Activated CD4-positive, CD25-positive, alpha-beta regulatory T cell treated with anti-CD3 and anti-CD28 coated beads, Interleukin-2, amount 50 U/mL, for 72 hours (primary cell): ENCODE measurements around the gene SPECC1.
"Not testable (repeated sequence)": the region's sequence is repeated elsewhere in the genome, so short reads cannot be mapped to it uniquely, and the experiment has no call there.

ENCODE experiments used
- DNase-seq: peaks from one replicate; pipeline ENCODE4 v3.0.0; 2021

The SPECC1 gene

GRCh38 chr17:20281860-20282259, 272.7 kb downstream of the SPECC1 start:
- DNase-seq = no peak

DNA sequence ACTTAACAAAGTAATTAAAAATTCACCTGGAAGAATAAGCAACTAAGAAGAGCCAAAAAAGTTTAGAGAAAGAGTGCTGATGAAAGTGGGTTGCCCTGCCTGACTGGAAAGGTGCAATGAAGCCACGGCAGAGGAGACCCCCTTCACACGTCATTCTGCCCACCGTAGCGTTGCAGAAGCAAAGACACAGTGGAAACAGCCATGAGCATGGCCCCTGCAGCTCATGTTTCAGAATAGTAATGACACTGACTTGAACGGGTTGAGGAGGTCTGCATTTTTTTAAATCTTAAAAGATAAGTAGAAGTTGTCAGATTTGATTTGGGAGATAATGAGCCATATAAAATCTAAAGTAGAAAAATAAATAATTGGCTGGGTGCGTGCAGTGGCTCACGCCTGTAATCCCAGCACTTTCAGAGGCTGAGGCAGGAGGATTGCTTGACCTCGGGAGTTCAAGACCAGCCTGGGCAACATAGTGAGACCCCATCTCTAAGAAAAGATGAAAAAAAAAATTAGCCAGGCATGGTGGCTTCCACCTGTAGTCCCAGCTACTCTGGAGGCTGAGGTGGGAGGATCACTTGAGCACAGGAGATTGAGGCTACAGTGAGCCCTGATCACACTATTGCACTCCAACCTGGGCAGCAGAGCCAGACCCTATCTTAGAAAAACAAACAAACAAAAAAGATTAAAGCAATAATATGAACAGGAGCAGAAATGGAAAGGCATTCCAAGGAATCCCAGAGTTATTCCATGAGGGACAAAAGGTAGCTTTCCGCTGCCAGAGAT, 273.6 kb downstream of the SPECC1 start:
- no peak for DNase-seq

DNA sequence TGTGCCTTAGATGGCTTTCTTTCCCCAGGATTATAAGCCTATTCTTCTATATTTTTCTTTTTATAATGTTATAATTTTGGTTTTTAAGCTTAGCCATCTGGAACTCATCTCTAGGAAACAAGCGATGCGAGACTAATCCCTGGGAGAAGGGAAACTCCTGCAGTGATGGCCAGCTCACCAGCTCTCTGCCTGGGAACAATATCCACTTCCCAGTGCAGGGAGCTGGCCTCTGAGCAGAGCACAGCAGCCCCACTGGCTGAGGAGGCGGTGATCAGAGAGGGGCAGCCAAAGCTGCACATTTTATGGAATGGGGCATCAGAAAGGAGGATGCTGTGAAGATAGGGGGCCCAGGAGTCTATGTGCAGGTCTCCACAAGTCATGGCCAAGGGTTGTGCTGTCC, 274.9 kb downstream of the SPECC1 start:
- no peak for DNase-seq

DNA sequence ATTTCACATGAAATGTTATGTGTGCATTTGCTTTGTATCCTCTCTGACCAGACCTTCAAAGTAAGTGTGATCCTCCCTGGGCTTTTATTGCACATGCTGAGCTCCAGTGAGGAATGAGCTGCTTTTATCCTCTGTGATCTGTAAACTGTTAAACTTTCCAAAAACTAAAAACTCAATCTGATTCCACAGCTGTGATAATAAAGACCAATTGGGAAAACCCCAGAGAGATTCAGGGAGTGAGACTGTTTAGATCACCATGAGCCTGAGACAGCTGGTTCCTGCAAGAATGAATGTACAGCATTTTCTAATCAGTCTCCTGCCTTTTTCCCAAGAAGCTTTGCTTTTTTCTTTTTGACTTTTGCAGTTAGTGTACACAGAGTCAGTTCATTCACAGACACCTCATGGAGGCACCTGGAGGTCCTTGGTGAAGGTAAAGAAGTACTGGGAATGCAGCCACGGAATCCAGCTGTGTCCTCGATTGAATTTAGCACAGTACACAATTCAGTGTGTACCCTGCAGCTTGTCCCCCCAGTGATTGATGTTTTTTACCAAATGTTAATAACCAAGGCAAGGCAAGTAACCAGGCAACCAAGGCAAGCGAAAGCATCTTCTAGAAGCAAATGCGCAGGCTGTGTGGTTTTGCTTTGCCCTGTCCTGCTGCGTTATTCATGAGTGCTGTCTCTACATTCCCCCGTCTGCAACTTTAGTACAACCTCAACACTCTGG, 275.6 kb downstream of the SPECC1 start:
- no peak for DNase-seq

DNA sequence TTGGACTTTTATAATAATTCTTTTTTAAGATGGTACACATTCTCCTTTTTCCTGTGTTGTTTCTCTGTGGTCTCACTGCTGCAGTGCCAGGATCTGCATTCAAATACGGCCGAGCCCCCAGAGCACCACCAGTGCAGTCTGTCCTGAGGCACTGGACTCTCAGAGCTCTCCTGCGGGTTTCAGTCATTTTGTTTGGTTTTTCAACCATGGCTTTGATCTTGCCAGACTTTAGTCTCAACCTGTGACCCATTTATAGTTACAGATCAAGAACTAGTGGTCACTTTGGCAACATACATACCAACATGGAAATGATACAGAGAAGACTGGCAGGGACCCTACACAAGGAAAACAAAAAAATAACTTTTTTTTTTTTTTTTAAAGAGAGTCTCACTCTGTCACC, 280.8 kb downstream of the SPECC1 start:
- no peak for DNase-seq

- DNase-seq = no peak
Observed at GRCh38 chr17:20291853-20292252, 282.7 kb downstream of the SPECC1 start.

DNA sequence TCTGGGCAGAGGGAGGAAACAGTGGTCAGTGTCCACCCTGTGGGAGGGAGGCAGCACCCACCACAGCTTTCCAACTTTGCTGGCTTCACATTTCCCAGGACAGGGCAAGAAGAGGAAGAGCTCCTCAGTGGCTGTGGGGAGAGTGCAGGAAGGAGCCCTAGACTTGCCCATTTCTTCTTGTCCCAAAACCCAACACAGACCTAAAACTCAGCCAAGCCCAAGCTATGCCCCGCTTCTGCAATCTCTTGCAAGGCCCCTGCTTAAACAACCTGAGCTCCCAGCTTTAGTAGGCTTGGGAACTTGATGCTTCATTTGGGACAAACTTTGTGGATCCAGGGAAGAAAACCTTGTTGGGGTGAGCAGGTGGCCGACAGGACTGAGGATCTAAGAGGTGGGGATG, 284.3 kb downstream of the SPECC1 start:
- no peak for DNase-seq

GRCh38 chr17:20294120-20294519, 285.0 kb downstream of the SPECC1 start:
- no peak for DNase-seq

- no peak for DNase-seq
Observed at GRCh38 chr17:20299013-20299412, 289.9 kb downstream of the SPECC1 start.

DNA sequence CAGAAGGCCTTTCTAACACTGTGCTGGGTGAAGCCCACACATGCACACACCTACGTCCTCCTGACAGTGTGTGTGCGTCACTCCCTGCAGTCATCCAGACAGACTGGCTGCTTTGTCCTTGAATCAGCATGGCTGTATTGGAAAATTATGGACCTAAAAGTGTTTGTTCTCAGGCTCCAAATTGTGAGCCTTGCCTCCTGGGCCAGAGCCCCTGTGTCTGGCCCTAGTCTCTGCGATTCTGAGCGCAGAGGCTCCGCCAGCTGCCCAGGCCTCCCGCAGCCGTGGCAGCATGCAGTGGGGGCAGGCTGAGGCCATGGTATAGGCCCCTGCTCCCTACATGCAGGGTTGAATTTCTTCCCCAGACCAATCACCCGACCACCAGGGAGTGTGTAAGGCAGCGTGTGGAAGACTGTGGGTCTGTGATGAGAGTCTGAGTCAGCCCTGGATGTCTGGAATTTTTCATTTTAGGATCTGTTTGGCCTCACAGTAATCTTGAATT, 291.3 kb downstream of the SPECC1 start:
- DNase-seq = no peak

DNA sequence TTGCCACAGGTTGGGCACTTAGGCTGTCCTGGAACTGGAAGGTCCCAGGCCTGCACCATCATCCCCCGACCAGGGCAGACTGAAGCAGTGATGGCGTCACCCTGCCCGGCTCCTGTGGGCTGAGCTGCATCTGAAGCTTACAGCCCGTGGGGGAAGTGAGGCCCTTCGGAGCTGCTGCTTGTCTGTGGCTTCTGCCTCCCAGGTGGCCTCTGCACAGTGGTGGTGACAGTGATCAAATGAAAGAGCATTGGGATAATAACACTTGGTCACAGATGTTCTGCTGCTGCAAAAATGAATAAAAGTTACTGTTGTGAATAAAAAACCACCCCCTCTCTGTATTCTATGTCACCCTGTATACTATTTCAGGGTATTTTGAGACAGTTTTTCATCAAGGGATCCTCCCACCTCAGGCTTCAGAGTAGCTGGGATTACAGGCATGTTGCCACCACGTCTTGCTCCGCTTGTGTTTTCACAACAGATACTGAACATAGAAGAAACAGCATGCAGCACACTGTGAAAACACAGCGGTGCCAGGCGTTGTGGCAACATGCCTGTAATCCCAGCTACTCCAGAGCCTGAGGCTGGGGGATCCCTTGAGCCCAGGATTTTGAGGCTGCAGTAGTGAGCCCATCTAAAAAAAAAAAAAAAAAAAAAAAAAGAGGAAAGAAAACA, 293.2 kb downstream of the SPECC1 start:
- DNase-seq = no peak

DNA sequence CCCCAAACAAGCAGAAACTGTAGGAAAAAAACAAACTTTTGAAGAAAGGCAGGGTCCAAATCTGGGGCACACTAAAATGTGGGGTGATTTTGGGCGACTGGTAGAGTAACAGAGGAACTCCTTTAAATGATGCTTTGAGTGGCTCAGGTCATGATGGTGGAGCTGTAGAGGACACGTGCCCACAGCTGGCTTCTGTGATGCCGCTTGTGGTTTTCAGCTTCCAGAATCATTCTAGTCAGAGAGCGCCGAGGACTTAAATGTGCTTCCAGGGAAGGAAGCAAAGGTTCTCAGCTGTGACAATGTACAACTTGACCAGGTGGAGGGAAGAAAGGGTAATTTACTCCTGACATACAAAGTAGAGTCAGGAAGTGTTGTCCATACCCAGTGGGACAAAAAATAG, 295.8 kb downstream of the SPECC1 start:
- DNase-seq = no peak

GRCh38 chr17:20306924-20307323, 297.8 kb downstream of the SPECC1 start:
- DNase-seq = no peak

GRCh38 chr17:20307326-20307910, 298.3 kb downstream of the SPECC1 start:
- no peak for DNase-seq

DNA sequence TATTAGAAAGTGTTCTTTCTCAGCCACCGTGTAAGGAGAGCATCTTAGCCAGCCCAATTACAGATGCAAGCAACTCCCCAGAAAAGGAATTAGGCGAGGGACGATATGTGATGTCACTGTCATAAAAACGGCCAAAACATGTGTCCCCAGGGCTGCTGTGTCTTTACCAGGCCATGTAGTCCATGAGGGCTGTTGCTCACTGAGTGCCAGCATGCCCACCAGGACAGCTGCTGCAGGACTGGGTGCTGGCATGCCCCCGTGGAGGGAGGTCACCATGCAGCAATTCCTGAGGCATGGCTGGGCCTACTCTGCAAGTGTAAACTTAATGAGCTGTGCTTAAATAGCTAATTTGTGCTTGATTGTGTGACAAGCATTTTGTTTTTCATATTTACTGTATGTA, 301.3 kb downstream of the SPECC1 start:
- no peak for DNase-seq

DNA sequence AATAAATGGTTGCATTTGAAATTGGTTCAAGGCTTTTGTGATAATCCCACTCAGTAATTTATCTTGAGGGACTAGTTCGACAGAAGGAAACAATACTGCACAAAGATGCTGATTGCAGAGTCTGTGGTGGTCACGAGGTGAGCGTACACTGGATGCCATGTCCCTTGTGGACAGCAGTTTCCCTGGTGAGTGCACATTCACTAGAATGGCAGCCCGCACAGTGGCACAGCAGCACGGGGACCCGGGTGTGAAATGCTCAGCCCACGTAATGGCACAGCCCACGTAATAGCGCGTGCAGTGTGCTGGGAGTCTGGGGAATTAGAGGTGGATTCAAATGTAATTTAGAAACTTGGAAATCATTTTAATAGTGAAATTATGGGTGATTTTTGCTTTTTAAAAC, 304.1 kb downstream of the SPECC1 start:
- DNase-seq = no peak

DNA sequence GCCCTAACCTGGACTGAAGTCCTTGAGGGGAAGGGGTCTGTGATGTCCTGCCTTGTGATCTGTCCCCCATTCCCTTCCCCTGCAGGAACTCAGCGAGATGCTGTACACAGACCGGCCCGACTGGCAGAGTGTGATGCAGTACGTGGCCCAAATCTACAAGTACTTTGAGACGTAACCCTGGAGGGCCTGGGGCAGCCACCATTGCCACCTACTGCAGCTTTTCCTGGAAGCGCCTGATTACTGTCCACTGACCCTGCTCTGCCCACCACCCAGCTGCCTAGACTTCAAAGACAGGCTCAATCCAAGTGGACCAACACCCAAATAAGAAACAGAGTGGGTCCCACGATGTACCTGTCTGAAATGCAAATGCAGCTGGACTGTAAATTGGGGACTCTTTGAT, 304.7 kb downstream of the SPECC1 start:
- DNase-seq = no peak

DNA sequence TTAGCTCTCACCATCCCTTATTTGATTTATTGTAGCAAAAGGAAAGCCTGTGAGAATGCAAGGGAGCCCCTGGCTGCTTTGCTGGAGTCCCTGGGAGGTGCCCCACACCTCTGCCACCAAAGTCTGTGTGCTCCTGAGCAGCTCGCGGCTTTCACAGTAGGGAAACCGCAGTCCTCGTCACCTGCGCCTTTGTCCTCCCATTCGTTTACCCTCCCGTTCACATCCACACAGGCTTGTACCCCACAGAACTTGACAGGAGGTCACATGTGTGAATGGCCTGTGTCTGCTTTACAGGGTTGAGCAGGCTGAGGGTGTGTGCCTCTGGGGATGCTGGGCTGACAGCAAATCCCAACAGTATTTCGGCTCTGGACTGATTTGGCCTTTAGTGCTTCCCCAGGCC, 305.7 kb downstream of the SPECC1 start:
- no peak for DNase-seq

GRCh38 chr17:20315311-20315710, 306.2 kb downstream of the SPECC1 start:
- no peak for DNase-seq

DNA sequence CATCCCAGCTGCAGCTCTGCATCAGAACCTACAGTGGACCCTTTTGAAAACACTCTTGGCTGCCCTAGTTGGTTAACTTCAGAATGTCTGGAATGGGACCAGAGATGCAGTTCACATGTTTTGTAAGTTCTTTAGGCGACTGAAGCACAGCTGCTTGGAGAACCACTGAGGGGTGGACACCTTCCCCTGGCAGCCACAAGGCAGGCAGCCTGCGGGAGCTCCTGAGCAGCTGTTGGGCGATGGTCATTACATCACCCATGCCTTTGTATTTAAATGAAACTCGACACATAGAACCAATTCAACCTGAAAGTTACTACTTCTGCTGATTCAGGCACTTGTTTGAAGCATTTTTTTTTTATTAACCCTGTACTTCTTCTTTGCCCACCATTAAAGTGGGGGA, 306.7 kb downstream of the SPECC1 start:
- DNase-seq = no peak

- DNase-seq = peak; percentile 76
Observed at GRCh38 chr17:20320535-20321229, 311.5 kb downstream of the SPECC1 start.

DNA sequence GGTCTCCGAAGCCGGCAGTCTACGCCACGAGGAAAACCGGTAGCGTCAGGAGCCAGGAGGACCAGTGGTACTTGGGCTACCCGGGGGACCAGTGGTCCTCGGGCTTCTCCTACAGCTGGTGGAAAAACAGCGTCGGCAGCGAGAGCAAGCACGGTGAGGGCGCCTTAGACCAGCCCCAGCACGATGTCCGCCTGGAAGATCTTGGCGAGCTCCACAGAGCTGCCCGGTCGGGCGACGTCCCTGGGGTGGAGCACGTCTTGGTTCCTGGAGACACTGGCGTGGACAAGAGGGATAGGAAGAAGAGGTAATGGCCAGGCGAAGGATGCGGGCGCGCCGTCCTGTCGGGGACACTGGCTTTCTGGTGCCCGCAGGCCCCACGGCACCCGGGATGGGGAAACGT, 312.2 kb downstream of the SPECC1 start:
- not testable (repeated sequence) for DNase-seq

- not testable (repeated sequence) for DNase-seq
Observed at GRCh38 chr17:20327739-20328138, 318.6 kb downstream of the SPECC1 start.
